GM21381 (cell line): Measurements from ENCODE around the gene SPG7.
"Not testable (repeated sequence)": the region's sequence is repeated elsewhere in the genome, so short reads cannot be mapped to it uniquely, and the experiment has no call there.

Experiments used
- ATAC-seq: cut with Tn5 transposase; IDR thresholded peaks from one replicate; pipeline ENCODE4 v1.9.1; 2021; ENCODE audit warnings: mild to moderate bottlenecking, moderate library complexity; ENCODE audit not compliant: unreplicated experiment

Gene SPG7

DNA sequence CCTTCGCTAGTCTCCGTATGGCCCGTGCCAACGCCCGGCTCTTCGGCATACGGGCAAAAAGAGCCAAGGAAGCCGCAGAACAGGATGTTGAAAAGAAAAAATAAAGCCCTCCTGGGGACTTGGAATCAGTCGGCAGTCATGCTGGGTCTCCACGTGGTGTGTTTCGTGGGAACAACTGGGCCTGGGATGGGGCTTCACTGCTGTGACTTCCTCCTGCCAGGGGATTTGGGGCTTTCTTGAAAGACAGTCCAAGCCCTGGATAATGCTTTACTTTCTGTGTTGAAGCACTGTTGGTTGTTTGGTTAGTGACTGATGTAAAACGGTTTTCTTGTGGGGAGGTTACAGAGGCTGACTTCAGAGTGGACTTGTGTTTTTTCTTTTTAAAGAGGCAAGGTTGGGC lies 54.7 kb downstream of the SPG7 start:
- ATAC-seq = no peak

GRCh38 chr16:89563639-89564392 lies 55.6 kb downstream of the SPG7 start:
- no peak for ATAC-seq

GRCh38 chr16:89564476-89565255 lies 56.5 kb downstream of the SPG7 start:
- no peak for ATAC-seq

DNA sequence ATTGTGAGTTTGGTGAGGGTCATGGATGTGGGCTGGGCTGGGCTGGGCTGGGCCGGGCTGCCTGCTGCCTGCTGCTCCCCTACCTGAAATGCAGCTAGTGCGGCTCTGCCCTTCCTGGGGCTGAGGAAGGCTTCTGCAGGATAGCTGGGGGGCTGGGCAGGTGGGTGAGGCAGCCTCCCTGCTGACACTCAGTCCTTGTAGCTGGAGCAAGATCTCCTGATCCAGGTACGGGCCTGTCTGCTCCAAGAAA lies 57.0 kb downstream of the SPG7 start:
- ATAC-seq = no peak

DNA sequence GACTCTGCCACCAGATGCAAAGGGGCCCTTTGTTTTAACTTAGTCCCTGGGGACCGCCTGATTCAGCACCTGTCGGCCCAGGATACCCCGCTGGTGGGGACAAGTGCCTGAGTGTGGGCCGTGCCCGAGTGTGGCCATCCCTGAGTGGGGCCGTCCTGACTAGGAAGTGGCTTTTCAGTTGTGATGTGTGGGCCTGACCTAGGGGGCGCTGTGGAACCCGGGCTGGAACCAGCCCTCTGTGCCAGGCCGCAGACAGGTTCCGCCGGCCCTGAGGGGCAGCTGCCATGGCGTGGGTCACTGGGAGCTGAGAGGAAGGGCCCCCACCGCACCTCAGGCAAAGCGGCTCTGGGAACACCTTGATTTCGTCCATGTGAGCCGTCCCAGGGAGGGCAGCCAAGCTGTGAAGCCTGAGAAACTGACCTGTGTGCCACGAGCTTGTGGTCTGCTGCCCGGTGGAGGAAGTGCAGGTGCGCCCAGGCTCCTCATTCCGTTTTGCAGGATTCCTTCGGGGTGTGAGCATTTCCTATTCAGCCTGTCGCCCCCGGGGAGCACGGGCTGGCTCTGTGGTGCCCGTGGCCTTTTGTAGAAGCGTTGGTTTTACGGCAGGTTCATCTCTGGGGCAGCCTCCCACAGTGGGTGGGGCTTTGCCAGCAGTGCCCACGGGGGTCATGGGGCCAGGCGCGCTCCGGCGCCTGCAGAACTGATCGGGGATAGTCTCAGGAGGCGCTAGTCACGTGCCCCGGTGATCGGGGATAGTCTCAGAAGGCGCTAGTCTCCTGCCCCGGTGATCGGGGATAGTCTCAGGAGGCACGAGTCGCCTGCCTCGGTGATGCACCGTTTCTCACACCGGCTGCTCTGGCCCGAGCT lies 57.5 kb downstream of the SPG7 start:
- ATAC-seq = no peak

DNA sequence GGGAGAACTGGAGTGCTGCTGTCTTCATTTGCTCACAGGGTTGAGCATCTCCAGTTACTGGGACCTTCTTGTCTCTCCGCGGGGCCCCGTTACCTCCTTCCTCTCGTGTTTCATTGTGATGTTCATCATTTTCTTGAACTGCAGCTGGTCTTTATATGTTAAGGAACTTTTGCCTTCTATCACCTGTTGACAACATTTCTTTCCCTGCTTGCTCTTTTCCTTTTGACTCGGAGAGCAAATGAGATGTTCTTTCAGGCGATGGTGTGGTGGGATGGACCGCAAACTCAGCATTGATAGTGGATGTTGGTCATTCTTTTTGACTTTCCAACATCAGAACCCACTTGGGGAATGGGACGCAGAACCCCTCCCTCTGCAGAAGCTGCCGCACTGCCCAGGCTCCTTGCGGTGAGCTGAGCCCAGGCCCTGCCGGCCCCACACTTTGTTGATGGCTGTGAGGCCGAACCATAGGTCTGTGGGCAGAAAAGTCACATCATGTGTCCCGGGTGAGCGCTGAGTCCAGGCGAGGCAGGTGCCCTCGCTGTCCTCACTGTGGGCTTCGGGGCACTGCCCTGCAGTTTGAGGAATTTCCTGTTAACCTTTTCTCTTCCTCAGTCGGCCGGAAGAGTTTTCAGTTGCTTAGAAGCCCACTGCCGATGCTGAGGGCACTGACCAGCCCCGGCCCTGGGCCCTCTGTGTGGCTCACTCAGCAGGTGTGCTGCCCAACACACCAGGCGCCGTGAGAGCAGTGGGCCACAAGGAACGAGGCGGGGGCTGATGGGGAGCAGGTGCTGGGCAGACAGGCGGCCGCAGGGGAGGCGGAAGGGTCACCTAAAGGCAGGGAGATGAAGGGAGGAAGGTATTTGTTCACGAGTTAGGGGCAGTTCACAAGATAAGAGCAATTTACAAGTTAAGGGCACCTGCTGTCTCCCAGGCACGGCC lies 59.7 kb downstream of the SPG7 start:
- no peak for ATAC-seq

DNA sequence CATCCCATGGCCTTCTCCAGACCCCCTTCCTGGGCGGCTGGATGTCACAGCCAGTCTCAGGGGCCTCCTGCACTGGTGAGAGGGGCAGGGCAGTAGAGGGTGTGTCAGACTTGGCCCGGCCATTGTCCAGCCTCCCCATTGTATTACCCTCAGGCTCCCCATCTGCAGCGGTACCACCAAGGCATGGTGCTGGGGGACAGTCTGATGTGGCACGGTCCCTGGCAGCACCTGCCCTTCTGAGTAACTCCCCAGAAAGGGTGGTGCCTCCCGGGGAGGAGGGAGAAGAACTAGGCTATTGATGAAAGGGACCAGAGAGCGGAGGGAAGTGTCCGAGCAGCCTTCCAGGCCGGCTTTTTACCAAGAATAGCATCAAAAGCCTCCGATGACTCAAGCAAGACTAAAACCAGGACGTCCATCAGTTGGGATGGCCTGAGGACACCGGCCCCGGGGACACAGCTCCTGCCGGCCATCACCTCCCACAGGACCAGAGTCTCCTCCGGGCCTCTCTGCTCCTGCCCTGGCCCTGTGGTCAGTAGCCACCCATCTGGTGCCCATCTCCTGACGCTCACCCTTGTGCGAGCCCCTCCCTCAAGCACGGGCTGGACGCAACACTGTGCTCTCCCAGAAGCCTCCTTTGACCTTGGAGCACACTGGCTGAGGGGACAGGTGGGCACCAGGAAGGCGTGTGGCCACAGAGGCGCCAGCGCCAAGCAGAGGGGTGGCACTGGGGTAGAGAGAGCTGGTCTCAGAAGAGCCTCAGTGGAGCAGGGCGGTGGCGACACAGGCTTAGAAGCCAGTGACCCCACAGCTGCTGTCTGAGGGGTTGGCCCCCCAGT lies 61.5 kb downstream of the SPG7 start:
- no peak for ATAC-seq

GRCh38 chr16:89570342-89570923 lies 62.2 kb downstream of the SPG7 start:
- ATAC-seq = no peak

GRCh38 chr16:89570983-89571598 lies 62.9 kb downstream of the SPG7 start:
- not testable (repeated sequence) for ATAC-seq

DNA sequence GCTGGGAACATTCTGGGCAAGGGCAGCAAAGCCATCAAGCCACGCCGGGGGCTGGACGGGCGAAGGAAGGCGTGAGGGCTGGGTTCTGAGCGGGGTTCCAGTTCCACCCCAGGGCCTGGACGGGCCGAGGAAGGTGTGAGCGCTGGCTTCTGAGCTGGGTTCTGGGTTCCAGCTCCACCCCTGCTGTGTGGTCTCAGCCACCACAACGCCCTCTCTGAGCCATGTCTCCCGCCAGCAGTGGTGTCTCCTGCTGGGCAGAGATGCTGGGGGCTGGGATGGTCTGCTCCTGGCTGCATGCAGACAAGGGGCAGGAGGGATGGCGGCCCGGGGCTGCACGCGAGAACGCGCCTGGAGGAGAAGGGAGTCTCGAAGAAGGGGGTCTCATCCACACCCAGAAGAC lies 63.4 kb downstream of the SPG7 start:
- ATAC-seq = no peak

DNA sequence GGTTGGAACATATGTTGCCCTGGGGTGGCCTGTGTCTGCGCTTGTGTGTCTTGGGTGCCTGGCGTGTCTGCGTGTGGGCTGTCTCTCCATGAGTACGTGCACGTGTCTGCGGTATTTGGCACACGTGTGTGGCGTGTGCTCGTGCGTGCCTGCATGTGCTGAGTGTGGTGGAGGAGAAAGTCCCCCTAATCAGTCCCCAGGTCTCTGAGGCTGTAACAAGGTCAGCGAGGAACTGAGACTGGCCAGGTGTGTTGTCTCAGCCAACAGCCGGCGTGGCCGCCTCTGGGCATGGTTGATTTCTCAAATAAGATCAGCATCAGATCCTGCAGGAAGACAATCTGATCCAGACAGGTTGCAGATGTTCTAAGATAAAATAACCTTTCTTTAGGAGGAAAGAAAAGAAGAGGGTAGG lies 63.9 kb downstream of the SPG7 start:
- ATAC-seq = no peak

GRCh38 chr16:89572485-89573205 lies 64.4 kb downstream of the SPG7 start:
- no peak for ATAC-seq

GRCh38 chr16:89573826-89574680 lies 65.8 kb downstream of the SPG7 start:
- no peak for ATAC-seq

DNA sequence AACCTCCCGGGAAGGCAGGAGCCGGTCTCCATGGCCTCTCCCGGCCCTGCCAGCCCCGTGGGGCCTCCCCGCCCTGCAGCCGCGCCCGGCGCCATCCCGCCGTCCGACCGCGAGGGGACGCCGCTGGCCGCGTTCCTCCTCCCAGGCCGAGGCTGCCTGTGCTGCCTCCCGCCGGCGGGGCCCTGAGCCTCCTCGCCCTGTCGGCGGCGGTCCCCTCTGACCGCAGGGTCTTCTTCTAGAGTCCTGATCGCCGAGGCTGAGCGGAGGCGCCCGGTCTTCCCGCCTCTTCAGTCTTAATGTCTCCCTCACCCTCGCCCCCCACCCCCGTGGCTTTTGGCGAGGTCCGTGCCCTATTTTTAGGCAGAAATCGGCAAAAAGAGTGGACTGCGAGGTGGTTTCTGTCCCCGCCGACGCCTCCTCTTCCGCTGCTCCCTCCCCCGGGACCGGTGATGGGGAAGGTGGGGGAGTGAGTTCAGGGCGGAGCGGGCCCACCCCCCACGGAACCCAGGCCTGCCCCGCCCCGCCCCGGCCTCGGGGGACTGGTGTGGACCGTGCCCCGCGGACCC lies 66.6 kb downstream of the SPG7 start:
- no peak for ATAC-seq

DNA sequence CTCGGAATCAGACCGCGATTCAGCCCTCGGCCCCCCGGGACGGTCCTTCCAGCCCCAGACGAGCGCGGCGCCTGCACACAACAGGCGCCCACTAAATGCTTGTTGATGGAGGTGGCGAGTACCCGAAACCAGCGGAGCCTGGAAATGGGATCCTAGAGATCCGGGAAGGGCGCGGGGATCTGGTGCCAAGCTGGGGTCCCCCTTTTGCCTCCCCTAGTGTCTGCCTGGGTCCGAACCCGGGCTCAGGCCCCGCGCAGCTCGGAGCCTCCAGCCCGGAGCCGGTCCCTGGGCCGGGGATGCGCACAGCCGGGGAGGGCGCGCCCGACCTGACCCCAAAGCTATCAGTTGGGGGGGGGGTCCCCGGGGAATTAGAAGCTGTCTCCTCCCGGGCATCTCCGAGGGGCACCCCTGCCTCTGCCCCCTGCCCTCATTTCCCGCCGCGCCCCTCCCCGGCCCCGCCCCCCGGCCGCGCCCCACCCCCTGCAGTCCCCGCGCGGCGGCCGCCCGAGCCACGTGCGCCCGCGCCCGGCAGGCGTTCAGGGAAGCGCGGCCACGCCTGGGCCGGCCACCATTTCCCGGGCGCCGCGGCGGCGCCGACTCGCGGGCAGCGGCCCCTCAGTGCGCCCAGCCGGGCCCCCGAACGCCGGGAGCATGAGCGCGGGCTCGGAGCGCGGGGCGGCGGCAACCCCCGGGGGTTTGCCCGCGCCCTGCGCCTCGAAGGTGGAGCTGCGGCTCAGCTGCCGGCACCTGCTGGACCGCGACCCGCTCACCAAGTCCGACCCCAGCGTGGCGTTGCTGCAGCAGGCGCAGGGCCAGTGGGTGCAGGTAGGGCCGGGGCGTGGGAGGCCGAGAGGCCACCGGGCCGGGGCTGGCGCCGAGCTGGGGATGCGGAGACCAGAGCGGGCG lies 67.3 kb downstream of the SPG7 start, which contains the start of gene CPNE7:
TSS of gene CPNE7 (plus strand) at position 512 of the 906 bp plus-strand sequence. CDS start at position 652, 140 bp downstream.
- no peak for ATAC-seq
